Endometrial microvascular endothelial cells (primary cell): ENCODE data around the gene EEF1E1. TPM values are rescaled to one million over a fixed set of nuclear protein-coding genes. Genes with fewer than 3 reads are reported as not detected.
"Not testable (repeated sequence)": the region's sequence is repeated elsewhere in the genome, so short reads cannot be mapped to it uniquely, and the experiment has no call there.

ENCODE experiments used
- in situ Hi-C: cut with HindIII; loops from 2 replicates; pipeline ENCODE4 v1.10.0; 2017; ENCODE audit warnings: low sequenced_read_pairs, low pct_unique_long_range_greater_than_20kb; ENCODE audit errors: inconsistent ontology term
- total RNA-seq: library from RNA; depleted of rRNA; stranded (reverse); fragments of >200 nt; gene quantifications from one replicate; pipeline ENCODE4 v1.2.3, GENCODE V29; 2015; ENCODE audit errors: inconsistent ontology term

The EEF1E1 gene
- total RNA-seq, 1 donor from 2014 or later, result 80.5 TPM

DNA sequence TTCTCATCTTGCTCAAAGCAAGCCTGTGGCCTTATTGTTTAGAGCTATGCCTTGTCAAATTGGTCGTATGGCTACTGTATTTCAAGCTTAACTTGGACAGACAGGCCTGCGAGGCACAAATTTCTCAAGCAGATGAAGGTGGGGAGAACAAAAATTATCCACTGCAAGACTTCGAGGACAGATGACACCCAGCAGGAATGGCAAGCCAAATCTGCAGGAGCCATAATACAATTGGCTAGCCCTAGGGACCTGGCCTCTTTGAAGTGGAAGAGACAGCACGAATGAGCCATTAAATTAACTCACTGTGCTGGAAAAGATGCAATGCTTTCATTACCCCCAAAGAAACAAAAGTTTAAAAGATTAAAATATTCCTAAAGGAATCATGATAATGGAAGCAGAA lies 33.2 kb downstream of the EEF1E1 start:
- in situ Hi-C loops, result no loop called here

DNA sequence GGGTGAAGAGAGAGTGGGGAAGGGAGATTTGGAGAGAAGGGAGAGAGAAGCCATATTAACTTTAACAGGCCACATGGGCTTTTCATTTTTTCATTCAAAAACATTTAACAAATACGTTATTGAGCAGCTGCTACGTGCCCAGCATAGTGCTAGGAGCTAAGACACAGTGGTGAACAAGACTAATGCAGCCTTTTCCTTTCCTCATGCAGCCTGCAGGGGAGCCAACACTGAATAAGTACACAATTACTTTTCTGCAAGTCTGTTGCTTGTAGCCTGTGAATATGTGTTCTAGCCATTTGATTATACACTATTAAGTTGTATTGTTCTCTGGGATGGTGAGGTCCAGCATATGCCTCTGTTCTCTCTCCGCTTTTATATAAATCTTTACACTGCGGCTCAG lies 36.2 kb downstream of the EEF1E1 start:
- in situ Hi-C loops, result no loop called here

DNA sequence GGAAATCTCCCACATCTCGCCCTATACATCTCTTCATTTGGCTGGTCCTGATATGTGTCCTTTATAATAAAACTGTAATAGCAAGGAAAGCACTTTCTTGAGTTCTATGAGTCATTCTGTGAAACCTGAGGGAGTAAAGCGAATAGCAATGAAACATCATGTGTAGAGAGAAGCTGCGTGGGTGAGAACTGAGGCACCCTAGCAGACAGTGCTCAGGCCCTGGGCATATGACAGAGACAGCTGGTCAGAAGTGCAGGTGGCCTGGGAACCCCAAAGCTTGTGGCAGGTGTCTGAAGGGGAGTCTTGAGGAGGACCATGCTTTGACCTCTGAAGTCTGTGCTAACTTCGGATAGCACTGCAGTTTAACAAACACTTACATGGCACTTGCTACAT lies 36.8 kb downstream of the EEF1E1 start:
- in situ Hi-C loops, result no loop called here

DNA sequence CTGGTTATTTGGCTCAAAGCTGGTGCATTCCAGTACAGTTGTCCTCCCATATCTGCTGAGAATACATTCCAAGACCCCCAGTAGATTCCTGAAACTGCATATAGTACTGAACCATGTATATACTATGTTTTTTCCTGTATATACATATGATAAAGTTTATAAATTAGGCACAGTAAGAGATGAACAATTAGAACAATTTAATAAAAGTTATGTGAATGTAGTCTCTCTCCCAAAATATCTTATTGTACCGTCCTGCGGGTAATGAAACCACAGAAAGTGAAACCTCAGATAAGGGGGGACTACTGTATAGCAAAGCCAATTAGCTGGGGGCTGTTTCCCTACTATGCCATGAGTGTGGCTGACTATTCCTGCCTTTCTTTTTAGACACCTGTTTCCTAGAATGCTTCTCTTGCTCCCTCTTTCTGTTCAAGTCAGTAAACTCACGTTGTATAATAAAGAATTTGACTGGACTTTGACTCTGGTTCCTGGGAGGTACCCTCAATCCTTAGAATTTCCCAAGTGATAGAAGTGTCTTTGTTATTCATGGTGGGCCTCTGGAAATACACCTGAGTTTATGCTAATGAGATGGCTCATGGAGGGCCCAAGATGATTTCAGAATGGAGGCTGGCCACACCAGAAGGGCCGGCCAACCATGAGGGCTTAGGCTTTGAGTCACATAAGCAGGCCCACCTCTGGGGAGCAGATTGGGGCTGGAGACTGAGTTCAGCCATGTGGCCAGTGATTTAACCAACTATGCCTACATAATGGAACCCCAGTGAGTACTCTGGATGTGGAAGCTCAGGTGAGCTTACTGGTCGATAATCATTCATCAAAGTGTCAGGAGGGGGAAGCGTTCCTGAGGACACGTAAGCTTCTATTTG lies 37.5 kb downstream of the EEF1E1 start:
- in situ Hi-C loops, result no loop called here

DNA sequence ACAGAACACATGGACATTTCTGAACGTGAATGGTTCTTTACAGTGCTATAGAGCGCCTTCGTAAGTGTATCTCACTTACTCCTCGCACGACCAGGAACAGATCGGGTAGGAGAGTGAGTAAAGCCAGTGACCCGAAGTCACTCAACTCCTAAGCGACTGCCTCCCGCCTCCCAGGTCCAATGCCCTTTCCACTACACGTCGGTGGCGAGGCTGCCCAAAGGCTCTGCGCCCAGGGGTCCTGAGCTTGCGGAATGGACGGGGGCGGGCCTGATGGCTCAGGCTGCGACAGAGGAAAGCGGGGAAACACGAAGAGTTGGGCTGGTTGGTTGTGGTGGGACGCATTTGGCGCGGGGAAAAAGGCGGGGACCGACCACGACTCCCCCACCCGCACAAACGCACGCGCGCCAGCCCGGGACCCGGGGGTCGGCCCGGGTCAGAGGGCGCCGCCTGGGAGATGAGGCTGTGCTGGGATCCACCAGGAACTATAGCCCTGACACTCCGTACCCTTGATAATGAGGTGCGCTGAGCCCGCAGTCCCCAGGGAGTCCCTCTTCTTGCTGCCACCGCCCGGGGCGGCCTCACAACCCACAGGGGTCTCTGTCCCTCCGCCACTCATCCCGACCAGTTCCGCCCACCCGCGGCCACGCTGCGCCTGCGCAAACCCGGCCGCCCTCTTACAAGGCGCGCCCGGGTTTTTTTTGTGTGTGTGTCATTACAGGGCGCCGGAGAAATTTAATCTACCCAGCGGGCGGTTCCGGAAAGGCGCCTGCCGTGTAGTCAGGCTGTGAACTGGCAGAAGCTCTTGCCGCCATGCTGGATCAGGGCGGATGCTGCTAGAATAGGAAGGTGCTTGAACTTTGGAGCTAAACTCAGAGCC lies 38.3 kb downstream of the EEF1E1 start, which contains the start of gene BLOC1S5:
BLOC1S5 (minus strand) TSS at position 629 of the 877 bp plus-strand sequence; CDS start at position 616, 13 bp downstream.
- in situ Hi-C loops, result no loop called here

DNA sequence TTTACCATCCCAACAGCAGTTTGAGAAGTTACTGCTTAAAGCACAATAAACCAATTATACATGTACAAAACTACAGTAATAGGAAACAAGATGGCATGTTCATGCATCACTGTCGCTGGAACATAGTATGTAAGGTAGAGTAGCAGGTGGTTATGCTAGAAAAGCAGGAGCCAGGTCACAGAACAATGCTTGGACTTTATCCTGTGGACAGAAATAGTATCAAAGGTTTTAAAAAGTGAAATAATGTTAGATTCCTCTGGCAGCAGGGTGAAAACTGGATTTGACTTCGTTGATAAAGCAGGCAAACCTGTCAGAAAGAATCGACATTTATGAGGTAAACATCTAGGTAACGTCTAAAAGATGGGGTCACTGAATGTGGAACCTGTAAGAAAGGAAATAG lies 40.6 kb downstream of the EEF1E1 start:
- in situ Hi-C loops, result no loop called here

DNA sequence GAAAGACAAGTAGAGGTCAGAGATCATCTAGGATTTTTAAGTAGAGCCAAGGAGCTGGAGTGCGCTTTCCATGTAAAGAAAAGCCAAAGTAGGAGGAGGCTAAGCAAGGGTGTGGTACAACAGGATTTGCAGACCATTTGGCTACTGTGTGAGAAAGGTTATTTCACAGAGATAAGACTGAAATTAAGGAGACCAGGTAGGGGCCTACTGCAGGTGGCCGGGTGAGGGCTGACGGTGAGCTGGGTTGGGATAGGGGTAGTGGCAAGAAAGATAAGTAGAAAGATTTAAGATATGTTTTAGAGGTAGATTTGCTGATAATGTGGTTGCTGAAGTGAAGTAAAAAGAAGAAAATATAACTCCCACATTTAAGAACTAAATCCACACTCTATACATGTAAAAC lies 42.0 kb downstream of the EEF1E1 start:
- in situ Hi-C loops, result no loop called here

DNA sequence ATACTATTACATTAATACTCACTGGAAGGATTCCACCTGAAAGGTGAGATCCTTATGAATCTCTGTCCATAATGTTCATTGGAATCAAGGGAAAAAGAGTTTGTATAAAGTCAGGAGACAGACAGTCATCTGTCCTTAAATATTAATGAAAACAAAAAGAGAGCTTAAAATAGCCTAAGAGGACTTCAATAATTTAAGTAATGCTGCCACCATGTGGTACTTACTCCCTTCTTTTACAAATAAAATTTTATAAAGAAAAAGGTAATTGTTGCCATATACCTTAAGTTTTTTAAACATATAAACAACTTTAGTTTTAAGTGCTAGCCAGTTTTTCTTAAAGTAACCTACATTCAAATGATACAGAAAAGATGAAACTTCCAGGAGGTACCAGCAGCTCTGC lies 43.2 kb downstream of the EEF1E1 start:
- in situ Hi-C loops, result no loop called here

DNA sequence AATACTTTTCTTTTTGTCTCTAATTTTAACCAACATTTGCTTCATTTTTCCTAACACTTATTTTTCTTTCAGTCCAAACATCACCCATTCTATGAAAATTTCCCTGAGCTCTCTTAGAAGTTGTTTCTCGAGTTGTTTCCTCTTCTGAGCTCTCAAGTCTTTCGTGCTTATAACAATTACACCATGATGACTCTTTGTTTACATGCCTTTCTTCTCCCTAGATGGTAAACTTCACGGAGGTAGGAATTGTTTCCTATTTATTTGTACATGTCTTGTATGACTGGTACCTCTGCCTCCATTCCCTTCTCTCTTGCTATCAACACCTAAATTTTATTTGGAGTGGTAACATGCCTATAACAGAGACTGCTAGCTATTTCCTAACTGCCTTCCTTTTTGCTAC lies 44.6 kb downstream of the EEF1E1 start:
- in situ Hi-C loops, result no loop called here

DNA sequence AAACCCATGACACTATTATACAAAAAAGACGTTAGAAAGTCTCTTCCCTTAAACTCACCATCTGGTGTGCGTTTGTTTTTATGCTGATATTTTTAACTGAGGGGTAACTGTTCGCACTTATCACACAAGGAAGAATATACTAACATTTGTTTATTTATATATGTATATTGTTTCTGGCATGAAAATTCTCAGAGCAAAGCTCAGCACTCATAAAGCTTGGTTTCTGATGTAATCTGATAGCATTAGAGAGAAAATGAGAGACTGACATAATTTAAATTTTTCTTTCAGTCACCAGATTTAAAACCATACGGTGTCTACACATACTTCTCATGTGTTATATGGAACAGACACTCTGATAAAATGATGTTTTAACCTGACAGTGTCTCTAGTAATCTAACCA lies 45.1 kb downstream of the EEF1E1 start:
- in situ Hi-C loops, result no loop called here

DNA sequence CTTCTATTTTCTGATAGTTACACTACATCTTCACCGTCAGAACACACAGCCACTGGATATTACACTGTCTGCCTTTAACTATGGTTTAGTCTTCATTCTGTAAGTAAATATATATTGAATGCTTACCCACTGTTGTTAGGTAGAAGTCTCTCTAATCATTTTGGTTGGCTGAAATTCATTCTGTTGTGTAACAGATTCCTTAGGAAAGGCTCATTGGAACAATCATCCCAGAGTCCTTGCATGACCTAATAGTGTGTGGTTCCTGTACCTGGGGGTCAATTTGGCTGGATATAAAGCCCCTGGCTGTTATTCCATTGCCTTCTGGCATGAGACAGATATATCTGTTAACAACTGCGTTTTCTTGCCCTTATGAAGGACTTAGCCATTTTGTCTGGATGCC lies 48.1 kb downstream of the EEF1E1 start:
- in situ Hi-C loops, result no loop called here

DNA sequence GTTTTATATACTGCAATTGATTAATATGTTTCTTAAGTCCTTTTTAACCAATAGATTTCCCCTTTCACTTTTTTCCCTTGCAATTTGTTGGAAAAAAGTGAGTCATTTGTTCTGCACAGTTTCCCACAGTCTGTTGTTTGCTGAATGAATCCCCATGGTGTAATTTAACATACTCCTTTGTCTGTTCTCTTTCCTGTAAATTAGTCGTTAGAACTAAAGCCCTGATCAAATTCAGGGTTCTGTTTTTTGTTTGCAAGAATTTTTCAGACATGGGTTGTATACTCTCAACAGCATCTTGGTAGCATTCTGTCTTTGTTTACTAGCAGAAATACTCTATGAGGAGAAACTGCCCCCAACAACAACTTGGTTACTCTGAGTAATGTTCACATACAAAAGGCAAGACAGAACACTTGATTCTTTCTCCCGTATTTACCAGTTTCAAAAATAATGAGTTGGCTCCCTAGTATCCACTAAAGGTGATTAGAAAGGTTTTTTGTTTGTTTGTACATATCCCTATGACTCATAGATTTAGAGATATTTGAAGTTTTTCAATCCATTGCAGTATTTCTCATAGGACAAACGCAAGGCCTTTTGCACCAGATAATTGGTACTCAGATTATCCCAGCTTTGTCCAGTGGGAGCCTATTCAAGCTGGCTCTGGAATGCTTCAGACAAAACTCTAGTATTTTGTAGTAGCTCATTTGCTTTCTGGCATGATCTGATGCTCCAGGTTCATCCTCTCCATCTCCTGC lies 54.6 kb downstream of the EEF1E1 start:
- in situ Hi-C loops, result no loop called here

DNA sequence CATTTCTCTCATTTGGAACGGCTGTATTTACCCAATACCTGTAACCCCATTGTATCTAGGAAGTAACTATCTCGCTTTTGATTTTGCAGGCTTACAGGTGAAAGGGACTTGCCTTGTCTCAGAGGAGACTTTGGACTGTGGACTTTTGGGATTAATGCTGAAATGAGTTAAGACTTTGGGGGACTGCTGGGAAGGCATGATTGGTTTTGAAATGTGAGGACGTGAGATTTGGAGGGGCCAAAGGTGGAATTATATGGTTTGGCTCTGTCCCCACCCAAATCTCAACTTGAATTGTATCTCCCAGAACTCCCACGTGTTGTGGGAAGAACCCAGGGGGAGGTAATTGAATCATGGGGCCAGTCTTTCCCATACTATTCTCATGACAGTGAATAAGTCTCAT lies 56.6 kb downstream of the EEF1E1 start:
- in situ Hi-C loops, result not testable (repeated sequence)

DNA sequence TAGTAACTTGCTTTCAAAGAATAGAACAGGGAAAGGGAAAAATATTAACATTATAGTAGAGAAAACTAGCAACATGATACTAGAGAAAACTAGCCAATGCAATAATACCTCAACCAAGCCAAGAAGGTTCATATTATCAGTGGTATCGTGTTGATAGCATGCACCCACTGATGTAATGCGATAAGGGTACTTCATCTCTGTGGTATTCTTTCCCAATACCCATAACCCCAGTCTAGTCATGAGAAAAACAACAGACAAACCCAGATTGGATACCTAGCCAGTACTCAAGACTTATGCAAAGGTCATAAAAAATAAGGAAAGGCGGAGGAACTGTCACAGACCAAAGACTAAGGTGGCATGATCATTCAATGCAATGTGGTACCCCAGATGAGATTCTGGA lies 59.1 kb downstream of the EEF1E1 start:
- in situ Hi-C loops, result no loop called here

DNA sequence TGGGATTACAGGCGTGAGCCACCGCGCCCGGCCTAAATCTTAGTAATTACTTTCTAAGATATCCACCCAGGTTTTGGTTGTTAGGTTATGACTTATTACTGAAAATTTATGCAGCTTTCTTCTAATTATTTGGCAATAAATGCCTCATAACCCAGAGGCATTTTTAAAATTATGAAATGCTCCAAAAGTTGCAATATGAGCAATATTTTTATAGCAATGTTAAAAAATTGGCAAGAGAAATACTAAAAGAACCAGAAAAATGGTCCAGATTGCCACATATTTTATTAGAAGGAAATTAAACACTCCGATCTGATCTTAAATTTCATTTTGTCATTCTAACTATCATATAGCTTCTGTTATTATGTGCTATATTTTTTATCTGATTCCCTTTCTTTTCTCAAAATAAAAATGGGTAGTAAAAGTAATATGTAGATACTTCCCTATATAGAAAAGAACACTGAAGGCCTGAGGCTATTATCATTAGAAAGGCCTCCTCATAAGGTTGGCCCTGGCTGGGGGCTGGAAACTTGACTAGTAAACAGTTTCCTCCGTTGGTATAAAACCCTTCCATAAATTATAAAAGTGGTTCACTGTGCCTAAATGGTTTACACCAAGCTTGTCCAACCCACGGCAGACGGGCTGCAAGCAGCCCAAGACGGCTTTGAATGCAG lies 60.3 kb downstream of the EEF1E1 start:
- in situ Hi-C loops, result no loop called here

DNA sequence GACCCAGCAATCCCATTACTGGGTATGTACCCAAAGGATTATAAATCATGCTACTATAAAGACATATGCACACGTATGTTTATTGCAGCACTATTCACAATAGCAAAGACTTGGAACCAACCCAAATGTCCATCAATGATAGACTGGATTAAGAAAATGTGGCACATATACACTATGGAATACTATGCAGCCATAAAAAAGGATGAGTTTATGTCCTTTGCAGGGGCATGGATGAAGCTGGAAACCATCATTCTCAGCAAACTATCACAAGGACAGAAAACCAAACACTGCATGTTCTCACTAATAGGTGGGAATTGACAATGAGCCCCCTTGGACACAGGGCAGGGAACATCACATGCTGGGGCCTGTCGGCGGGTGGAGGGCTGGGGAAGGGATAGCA lies 68.2 kb downstream of the EEF1E1 start:
- in situ Hi-C loops, result not testable (repeated sequence)

DNA sequence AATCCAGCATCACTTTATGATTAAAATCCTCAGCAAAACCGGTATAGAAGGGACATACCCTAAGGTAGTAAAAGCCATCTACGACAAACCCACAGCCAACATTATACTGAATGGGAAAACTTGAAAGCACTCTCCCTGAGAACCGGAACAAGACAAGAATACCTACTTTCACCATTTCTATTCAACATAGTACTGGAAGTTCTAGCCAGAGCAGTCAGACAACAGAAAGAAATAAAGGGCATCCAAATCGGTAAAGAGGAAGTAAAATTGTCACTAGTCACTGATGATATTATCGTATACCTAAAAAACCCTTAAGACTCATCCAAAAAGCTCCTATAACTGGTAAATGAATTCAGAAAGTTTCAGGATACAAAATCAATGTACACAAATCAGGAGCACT lies 71.4 kb downstream of the EEF1E1 start:
- in situ Hi-C loops, result no loop called here
